Measurements from ENCODE around the gene ADAMTS18.

DNA sequence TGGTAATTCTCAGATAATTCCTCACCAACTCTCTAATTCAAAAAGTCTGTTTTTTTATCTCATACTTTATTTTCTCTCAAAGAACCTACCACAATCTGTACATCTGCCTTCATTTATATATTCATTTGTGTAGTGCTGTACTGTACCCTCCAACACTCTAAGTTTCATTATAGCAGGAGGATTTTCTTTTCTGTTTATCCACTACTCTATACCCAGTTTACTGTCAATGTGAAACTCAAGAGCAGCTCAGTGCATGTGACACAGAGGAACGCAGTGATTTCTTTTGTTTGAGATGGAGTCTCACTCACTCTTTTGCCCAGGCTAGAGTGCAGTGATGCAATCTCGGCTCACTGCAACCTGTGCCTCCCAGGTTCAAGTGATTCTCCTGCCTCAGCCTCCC lies 117.8 kb downstream of the ADAMTS18 start:
- TF ChIP-seq CBFB (CRISPR knock-in tag; IDR thresholded peaks at IDR 0.05) (no peak), ZNF146 (CRISPR knock-in tag; IDR thresholded peaks at IDR 0.05; ENCODE audit: unreplicated experiment) (no peak), POLR2H (tag; IDR thresholded peaks at IDR 0.05; ENCODE audit: low read depth) (no peak), TAF1 (IDR thresholded peaks at IDR 0.05; ENCODE audit: control insufficient read depth, extremely low read depth, insufficient read depth, low read length, severe bottlenecking) (no peak), SIN3A (IDR thresholded peaks at IDR 0.05; ENCODE audit: borderline replicate concordance in 2 of 2, control insufficient read depth in 1 of 2, low read depth in 2 of 2, low read length in 2 of 2) (no peak)
